SK-N-MC (cell line): Measurements from ENCODE around the gene TENT5C.

Experiments
- DNase-seq: peaks from one replicate; pipeline ENCODE4 v3.0.0-alpha.2; 2011; ENCODE audit warnings: low read depth, low spot score
- H3K27ac ChIP-seq: fragments of 200-600 bp; sonication (generic); 2 replicates; pipeline ENCODE4 v1.5.1; 2016; ENCODE audit warnings: mixed run types
- H3K36me3 ChIP-seq: fragments of 200-600 bp; sonication (generic); 2 replicates; pipeline ENCODE4 v1.6.1; 2017; ENCODE audit warnings: antibody characterized with exemption, low read length, mixed read lengths; ENCODE audit not compliant: insufficient read depth
- H3K4me3 ChIP-seq: fragments of 200-600 bp; sonication (generic); 2 replicates; pipeline ENCODE4 v1.5.1; 2016
- H3K9ac ChIP-seq: fragments of 200-600 bp; sonication (generic); 2 replicates; pipeline ENCODE4 v1.8.0; 2017; ENCODE audit warnings: mixed run types, mixed read lengths; ENCODE audit not compliant: insufficient read length
- H3K9me3 ChIP-seq: fragments of 200-600 bp; sonication (generic); 2 replicates; pipeline ENCODE4 v1.6.1; 2017; ENCODE audit warnings: low read depth, mild to moderate bottlenecking, antibody characterized with exemption, low read length, moderate library complexity, mixed read lengths
- EZH2 ChIP-seq: fragments of 200-600 bp; sonication (generic); IDR thresholded peaks from one replicate; pipeline ENCODE4 v1.6.1; 2017; ENCODE audit warnings: antibody characterized with exemption
- FOXP2 ChIP-seq: optimal IDR thresholded peaks from 2 replicates; pipeline ENCODE3; 2011; ENCODE audit warnings: mild to moderate bottlenecking, moderate library complexity; ENCODE audit not compliant: insufficient read depth; ENCODE audit errors: extremely low read length, control extremely low read depth
- POLR2AphosphoS5 ChIP-seq: IDR thresholded peaks from 2 replicates; pipeline ENCODE4 v1.6.1; 2012; ENCODE audit warnings: mild to moderate bottlenecking, low read depth, low read length, borderline replicate concordance

Gene TENT5C

GRCh38 chr1:117654493-117655219 lies 48.8 kb downstream of the TENT5C start:
- TF ChIP-seq EZH2, result no peak

GRCh38 chr1:117655220-117655577 lies 49.4 kb downstream of the TENT5C start:
- no peak overlapping the region for H3K4me3 ChIP-seq
- H3K9me3 ChIP-seq, result no peaks in the 10 kb centered on the region
- no peak for DNase-seq
- H3K9ac ChIP-seq, result no peak overlapping the region
- TF ChIP-seq POLR2AphosphoS5, result no peak
- no peak for TF ChIP-seq EZH2
- no peak for TF ChIP-seq FOXP2
- no peak overlapping the region for H3K27ac ChIP-seq
- H3K36me3 ChIP-seq, result no peaks in the 10 kb centered on the region

More at GRCh38 chr1:117654493-117655219, 48.8 kb downstream of the TENT5C start:
- Histone ChIP-seq H3K27ac (no peak overlapping the region), H3K36me3 (no peaks in the 10 kb centered on the region), H3K9me3 (no peaks in the 10 kb centered on the region), H3K9ac (no peak overlapping the region), H3K4me3 (no peak overlapping the region)
- no peak for DNase-seq

- H3K36me3 ChIP-seq, result no peaks in the 10 kb centered on the region
- H3K9me3 ChIP-seq, result no peaks in the 10 kb centered on the region
- H3K9ac ChIP-seq, result no peak overlapping the region
- no peak for DNase-seq
- H3K4me3 ChIP-seq, result no peak overlapping the region
- TF ChIP-seq POLR2AphosphoS5 (no peak), FOXP2 (no peak), EZH2 (no peak)
- H3K27ac ChIP-seq, result no peak overlapping the region
These were observed 50.4 kb downstream of the TENT5C start for GRCh38 chr1:117656202-117656641.

- no peak for DNase-seq
- H3K9me3 ChIP-seq, result no peaks in the 10 kb centered on the region
- TF ChIP-seq FOXP2, result no peak
- no peak for TF ChIP-seq POLR2AphosphoS5
- no peak for TF ChIP-seq EZH2
- H3K9ac ChIP-seq, result no peak overlapping the region
- H3K27ac ChIP-seq, result no peak overlapping the region
- no peaks in the 10 kb centered on the region for H3K36me3 ChIP-seq
- H3K4me3 ChIP-seq, result no peak overlapping the region
These were observed 51.2 kb downstream of the TENT5C start for GRCh38 chr1:117657031-117657430.

GRCh38 chr1:117657949-117658660 lies 52.3 kb downstream of the TENT5C start:
- DNase-seq, result no peak
- no peaks in the 10 kb centered on the region for H3K9me3 ChIP-seq
- no peaks in the 10 kb centered on the region for H3K36me3 ChIP-seq
- H3K4me3 ChIP-seq, result no peak overlapping the region
- no peak overlapping the region for H3K9ac ChIP-seq
- H3K27ac ChIP-seq, result no peak overlapping the region
- TF ChIP-seq FOXP2 (no peak), EZH2 (no peak), POLR2AphosphoS5 (no peak)

GRCh38 chr1:117658676-117659075 lies 52.8 kb downstream of the TENT5C start:
- no peak for DNase-seq
- Histone ChIP-seq H3K27ac (no peak overlapping the region), H3K36me3 (no peaks in the 10 kb centered on the region), H3K9me3 (no peaks in the 10 kb centered on the region), H3K4me3 (no peak overlapping the region), H3K9ac (no peak overlapping the region)
- TF ChIP-seq POLR2AphosphoS5, result no peak
- no peak for TF ChIP-seq EZH2
- TF ChIP-seq FOXP2, result no peak

GRCh38 chr1:117659550-117660270 lies 53.9 kb downstream of the TENT5C start:
- DNase-seq, result no peak
- H3K4me3 ChIP-seq, result no peak overlapping the region

GRCh38 chr1:117660271-117660965 lies 54.6 kb downstream of the TENT5C start:
- no peaks in the 10 kb centered on the region for H3K36me3 ChIP-seq
- no peak for DNase-seq
- H3K4me3 ChIP-seq, result no peak overlapping the region
- H3K9me3 ChIP-seq, result no peaks in the 10 kb centered on the region
- TF ChIP-seq FOXP2, result no peak
- TF ChIP-seq POLR2AphosphoS5, result no peak
- TF ChIP-seq EZH2, result no peak
- no peak overlapping the region for H3K9ac ChIP-seq
- no peak overlapping the region for H3K27ac ChIP-seq

More at GRCh38 chr1:117659550-117660270, 53.9 kb downstream of the TENT5C start:
- no peak overlapping the region for H3K9ac ChIP-seq
- no peaks in the 10 kb centered on the region for H3K9me3 ChIP-seq
- H3K27ac ChIP-seq, result no peak overlapping the region
- TF ChIP-seq POLR2AphosphoS5, result no peak
- TF ChIP-seq FOXP2, result no peak
- no peak for TF ChIP-seq EZH2
- H3K36me3 ChIP-seq, result no peaks in the 10 kb centered on the region
